ENCODE results near the gene FAM118A.
"Not testable (repeated sequence)": the region's sequence is repeated elsewhere in the genome, so short reads cannot be mapped to it uniquely, and the experiment has no call there.

Gene FAM118A

GRCh38 chr22:45309422-45310227 is at the start of gene FAM118A:
Gene FAM118A (plus strand): TSS chr22:45309934. CDS start chr22:45322380, 12,446 bp downstream.
- peak; percentile 95 for DNase-seq (ENCODE audit: low read depth)

DNA sequence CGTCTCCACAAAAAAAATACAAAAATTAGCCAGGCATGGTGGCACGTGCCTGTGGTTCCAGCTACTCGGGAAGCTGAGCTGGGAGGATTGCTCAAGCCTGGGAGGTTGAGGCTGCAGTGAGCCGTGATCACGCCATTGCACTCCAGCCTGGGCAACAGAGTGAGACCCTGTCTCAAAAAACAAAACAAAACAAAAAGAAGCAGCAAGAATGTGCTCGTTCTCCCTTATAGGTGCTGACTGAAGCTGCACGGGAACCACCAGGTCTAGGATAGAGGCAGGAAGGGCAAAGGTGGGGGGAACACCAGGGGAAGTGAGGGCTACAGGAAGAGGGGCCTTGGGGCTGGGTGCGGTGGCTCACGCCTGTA is 49.4 kb upstream of the FAM118A start:
- DNase-seq (ENCODE audit: low read depth): not testable (repeated sequence)

DNA sequence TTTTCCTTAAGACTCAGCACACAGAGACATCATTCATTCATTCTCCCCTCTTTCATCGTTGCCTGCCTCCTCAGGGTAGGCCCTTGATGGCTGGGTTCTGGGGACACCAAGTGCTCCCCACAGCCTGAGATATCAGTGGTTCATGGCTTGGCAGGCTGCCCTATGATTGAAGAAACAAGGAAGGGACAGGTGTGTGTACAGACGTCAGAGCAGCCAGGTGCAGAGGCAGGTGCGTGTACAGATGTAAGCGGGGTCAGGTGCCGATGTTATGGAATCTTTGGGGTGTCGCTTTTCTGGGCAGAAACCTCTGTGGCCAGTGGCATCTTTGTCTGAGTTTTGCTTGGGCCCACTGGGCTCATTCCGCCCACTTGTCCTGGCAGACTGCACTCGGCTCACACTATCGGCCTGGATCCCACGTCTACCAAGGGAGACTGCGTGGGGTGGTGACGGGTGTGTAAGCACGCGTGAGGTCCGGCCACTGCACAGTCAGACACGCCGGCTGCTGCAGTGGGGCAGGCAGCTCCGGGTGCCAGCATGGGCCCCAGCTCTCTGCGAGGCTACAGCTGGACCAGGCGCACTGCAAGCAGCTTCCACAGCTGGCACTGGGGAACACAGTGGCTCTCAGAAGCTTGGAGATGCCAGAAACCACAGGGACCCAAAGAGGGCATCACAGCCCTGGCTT is 48.2 kb upstream of the FAM118A start:
- DNase-seq (ENCODE audit: low read depth): no peak

GRCh38 chr22:45262195-45262930 is 47.4 kb upstream of the FAM118A start:
- DNase-seq (ENCODE audit: low read depth): no peak

DNA sequence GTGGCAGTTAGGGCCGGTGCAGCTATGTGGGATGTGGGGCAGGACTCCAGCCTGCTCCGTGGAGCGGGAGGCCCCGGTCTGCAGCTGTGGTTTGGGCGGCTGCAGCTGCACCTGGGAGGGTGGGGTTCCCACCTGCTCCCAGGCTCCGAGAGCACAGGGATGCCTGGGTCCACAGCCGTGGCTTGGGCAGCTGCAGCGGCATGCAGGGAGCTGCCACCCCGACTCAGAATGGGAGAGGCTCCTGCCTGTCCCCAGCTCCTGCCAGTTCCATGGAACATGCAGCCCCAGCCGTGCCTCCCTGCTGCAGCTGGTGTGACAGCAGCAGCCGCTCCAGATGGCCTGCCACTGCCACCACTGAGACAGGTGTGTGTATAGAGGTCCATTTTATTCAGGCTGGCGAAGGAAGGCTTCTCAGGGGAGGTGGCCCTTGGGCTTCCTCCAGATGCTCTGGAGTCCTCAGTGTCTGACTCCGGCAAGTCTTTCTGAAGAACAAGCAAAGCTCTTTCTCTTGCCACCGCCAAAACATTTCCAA is 46.7 kb upstream of the FAM118A start:
- no peak for DNase-seq (ENCODE audit: low read depth)

- no peak for DNase-seq (ENCODE audit: low read depth)
Measured at GRCh38 chr22:45263463-45264269, 46.1 kb upstream of the FAM118A start.

DNA sequence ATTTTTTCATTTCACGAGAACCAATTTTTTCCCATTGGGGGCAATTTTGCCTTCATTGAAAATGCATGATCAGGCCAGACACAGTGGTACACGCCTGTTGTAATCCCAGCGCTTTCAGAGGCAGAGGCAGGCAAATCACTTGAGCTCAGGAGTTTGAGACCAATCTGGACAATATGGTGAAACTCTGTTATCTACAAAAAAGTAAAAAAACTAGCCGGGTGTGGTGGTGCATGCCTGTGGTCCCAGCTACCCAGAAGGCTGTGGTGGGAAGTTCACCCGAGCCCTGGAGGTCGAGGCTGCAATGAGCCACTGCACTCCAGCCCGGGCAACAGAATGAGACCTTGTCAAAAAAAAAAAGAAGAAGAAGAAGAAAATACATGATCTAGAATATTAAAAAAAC is 44.2 kb upstream of the FAM118A start:
- DNase-seq (ENCODE audit: low read depth): no peak

DNA sequence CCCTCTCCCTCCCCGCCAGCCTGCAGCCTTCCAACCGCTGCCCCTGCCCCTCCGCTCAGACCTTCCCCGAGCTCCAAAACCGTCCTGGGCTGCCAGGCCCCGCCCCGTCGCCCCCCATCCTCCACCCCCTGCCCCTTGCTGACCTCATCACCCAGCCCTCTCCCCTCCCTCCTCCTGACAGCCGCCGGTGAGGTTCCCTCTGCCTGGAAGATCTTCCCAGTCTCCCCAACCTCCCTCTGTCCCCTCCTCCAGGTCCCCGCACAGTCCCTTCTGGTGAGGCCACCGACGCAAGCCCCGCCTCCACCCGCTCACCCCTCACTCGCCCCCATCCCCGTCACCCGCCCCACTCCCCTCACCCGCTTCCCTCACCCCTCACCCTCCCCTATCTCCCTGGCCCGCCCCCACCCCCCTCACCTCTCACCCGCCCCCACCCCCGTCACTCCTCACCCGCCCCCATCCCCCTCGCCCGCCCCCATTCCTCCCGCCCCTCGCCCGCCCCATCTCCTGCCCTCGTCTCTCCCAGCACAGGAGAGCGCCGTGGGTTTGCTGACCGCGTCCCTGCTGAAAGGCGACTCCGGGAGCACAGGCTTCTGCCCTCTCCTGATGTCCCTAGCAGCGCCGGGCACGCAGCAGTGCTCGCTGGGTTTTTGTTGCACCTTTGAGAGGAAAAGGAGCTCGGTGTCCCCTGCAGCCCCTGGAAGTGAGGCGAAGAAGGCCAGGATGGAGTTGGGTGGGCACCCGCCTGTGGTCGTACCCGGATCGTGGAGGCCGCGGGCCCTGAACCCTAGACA is 41.4 kb upstream of the FAM118A start:
- no peak for DNase-seq (ENCODE audit: low read depth)

- peak; percentile 73 for DNase-seq (ENCODE audit: low read depth)
Measured at GRCh38 chr22:45268958-45269844, 40.5 kb upstream of the FAM118A start.

GRCh38 chr22:45270095-45271020 is 39.4 kb upstream of the FAM118A start:
- no peak for DNase-seq (ENCODE audit: low read depth)

DNA sequence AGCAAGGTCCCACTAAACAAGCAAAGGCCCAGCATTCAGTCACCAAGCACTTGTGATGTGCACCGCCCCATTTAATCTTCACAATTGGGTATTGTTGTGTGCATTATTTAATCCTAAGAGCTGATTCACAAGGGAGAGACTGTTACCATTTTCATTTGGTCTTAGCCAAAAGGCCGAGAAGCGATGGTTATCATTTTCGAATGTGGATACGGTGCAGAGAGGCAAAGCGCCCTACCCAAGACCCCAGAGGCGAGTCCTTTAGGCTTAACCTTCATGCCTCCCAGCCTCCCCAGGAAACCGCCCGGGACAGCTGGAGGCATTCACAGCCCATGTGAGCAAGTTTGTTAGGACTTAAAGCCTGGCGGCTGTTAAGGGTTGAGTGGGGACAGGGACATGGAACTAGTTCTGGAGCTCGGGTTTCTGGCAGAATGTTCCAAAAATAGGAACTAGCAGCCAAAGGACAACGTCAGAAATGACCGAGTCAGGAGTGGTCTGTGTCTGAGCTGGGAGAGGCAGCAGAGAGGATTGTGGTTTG is 38.0 kb upstream of the FAM118A start:
- DNase-seq (ENCODE audit: low read depth): no peak

DNA sequence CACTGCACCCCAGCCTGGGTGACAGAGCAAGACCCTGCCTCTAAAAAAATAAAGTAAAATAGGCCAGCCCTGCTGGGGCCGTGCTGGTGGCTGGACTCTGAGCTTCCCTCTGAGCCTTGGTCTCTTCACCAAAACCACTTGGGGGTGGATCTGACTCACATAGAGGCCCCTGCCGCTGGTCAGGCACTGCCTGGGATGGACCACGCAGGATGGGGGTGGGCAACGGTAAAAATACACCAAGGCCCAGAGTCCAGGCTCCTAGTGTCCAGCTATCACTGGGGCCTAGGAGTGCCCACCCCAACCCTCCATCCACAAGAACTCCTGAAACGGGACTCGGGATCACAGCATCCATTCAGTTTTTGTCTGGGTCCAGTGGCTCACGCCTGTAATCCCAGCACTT is 37.2 kb upstream of the FAM118A start:
- no peak for DNase-seq (ENCODE audit: low read depth)

DNA sequence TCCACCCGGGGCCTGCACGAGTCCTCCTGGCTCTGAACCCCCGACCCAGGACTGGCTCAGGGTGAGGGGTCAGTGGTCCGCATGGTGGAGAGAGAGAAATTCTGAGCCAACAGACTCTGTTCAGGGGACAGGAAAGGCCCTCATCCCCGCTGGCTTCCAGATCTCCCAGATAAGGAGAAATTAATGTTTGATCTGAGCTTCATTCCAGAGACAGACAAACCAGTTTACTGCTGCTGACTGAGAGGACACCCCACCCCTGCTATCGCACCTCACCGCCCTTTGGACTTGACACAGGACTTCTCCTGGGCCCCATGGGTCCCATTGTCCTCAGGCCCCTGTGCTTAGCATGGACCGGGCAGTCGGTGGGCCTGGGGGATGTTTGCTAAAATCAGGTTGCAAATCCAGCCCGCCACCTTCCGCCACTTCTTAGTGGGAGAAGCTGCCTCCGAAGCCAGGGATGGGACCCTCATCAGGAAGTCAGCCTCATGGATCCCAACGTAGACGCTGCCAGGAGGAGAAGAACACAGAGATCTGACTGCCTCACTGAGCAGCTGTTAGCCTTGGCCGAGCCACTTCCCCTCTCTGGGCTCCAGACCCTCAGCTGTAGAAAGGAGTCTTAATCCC is 36.2 kb upstream of the FAM118A start:
- DNase-seq (ENCODE audit: low read depth): no peak

GRCh38 chr22:45276507-45277105 is 33.1 kb upstream of the FAM118A start:
- no peak for DNase-seq (ENCODE audit: low read depth)

GRCh38 chr22:45277720-45278119 is 32.0 kb upstream of the FAM118A start:
- not testable (repeated sequence) for DNase-seq (ENCODE audit: low read depth)

GRCh38 chr22:45278125-45278524 is 31.6 kb upstream of the FAM118A start:
- no peak for DNase-seq (ENCODE audit: low read depth)

DNA sequence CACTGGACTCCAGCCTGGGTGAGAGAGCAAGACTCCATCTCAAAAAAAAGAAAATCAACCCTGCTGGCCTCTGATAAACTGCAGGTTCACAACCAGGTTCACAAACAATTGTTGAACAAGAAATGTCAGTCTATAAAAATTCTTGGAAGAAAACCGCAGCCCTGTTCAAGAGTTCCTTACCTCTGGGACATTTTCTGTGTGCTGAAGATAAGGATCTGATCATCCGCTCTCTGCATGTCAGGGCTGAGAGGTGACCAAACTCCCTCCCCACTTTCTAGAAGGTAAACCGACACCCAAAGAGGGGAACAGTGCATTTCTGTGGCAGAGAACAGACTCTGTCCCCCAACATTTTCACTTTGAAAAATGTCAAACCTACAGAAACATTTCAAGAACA is 29.1 kb upstream of the FAM118A start:
- no peak for DNase-seq (ENCODE audit: low read depth)

GRCh38 chr22:45281010-45281409 is 28.7 kb upstream of the FAM118A start:
- DNase-seq (ENCODE audit: low read depth): no peak
